Esophagus muscularis mucosa (tissue), 3 donors: ENCODE measurements around the gene SWT1.
"Not testable (repeated sequence)": the region's sequence is repeated elsewhere in the genome, so short reads cannot be mapped to it uniquely, and the experiment has no call there.

Source experiments
- POLR2A ChIP-seq: fragments of 450-650 bp; IDR thresholded peaks from one replicate; pipeline ENCODE4 v1.6.1; 2017; ENCODE audit warnings: antibody characterized with exemption, moderate library complexity, mild to moderate bottlenecking, low read depth
- POLR2AphosphoS5 ChIP-seq, 2 donors: sonication (generic); formaldehyde crosslinking; IDR thresholded peaks; one replicate each; pipeline ENCODE4 v1.6.1; 2017; ENCODE audit warnings: antibody characterized with exemption in 2 of 2
- TF ChIP-seq, protein P1 (sequence below), 3 experiments: fragments of 200-600 bp in 2 of 3; fragments of 450-650 bp in 1 of 3; sonication (generic) in 2 of 3; IDR thresholded peaks; one replicate each; pipeline ENCODE4 v1.5.1; 2017 to 2019; ENCODE audit warnings: antibody characterized with exemption in 3 of 3, mild to moderate bottlenecking in 2 of 3, moderate library complexity in 1 of 3

DNA sequence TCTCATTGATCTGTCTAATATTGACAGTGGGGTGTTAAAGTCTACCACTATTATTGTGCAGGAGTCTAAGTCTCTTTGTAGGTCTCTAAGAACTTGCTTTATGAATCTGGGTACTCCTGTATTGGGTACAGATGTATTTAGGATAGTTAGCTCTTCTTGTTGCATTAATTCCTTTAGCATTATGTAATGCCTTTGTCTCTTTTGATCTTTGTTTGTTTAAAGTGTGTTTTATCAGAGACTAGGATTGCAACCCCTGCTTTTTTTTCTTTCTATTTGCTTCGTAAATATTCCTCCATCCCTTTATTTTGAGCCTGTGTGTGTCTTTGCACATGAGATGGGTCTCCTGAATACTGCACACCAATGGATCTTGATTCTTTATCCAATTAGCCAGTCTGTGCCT, 77.2 kb downstream of the SWT1 start:
- not testable (repeated sequence) for TF ChIP-seq POLR2AphosphoS5 (IDR thresholded peaks at IDR 0.05); POLR2A
- TF ChIP-seq, protein P1, sequence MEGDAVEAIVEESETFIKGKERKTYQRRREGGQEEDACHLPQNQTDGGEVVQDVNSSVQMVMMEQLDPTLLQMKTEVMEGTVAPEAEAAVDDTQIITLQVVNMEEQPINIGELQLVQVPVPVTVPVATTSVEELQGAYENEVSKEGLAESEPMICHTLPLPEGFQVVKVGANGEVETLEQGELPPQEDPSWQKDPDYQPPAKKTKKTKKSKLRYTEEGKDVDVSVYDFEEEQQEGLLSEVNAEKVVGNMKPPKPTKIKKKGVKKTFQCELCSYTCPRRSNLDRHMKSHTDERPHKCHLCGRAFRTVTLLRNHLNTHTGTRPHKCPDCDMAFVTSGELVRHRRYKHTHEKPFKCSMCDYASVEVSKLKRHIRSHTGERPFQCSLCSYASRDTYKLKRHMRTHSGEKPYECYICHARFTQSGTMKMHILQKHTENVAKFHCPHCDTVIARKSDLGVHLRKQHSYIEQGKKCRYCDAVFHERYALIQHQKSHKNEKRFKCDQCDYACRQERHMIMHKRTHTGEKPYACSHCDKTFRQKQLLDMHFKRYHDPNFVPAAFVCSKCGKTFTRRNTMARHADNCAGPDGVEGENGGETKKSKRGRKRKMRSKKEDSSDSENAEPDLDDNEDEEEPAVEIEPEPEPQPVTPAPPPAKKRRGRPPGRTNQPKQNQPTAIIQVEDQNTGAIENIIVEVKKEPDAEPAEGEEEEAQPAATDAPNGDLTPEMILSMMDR (IDR thresholded peaks at IDR 0.05) = not testable (repeated sequence)
